SU-DHL-6 (cell line): Measurements from ENCODE around the gene FOS.

Experiments
- EZH2phosphoT487 ChIP-seq: fragments of 200-600 bp; sonication (generic), shearing (Covaris generic); conservative IDR thresholded peaks from 2 replicates; pipeline ENCODE4 v1.6.1; 2018; ENCODE audit warnings: mild to moderate bottlenecking, antibody characterized with exemption, low read length, moderate library complexity, mixed read lengths
- TF ChIP-seq, protein P1 (sequence below): fragments of 200-600 bp; sonication (generic); IDR thresholded peaks from one replicate; pipeline ENCODE4 v1.5.1; 2017; ENCODE audit warnings: antibody characterized with exemption, mild to moderate bottlenecking, low read length, moderate library complexity; ENCODE audit not compliant: insufficient read depth, poor library complexity, severe bottlenecking

DNA sequence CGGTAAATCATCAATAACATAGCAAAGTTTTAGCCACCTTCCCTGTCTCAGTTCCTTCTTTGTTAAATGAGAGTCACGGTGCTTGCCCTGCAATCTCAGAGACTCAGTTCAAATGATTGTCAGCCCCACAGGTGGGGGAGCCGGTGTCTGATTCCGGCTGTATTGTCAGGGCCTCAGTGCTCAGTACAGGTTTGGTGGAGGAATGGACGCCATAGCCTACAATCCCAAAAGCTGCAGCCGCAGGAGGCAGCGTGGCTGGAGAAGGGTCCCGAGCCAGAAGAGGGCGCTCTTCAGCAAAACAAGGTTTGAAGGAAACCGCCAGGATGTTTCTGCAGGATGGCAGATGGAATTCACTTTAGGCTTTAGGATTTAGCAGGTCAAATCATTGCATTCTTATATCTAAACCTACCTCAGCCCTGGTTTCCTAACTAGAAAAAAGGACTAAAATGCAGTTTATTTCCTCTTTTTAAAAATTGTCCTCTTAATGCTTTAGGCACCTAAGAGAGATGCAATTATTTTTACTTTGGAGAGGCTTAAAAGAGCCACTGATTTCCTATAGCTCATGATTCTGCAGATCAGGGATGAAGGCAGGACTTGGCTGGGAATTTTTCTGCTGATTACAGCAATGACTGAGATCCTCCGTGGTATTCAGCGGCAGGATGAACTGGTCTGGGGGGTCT lies 29.2 kb downstream of the FOS start:
- TF ChIP-seq, protein P1, sequence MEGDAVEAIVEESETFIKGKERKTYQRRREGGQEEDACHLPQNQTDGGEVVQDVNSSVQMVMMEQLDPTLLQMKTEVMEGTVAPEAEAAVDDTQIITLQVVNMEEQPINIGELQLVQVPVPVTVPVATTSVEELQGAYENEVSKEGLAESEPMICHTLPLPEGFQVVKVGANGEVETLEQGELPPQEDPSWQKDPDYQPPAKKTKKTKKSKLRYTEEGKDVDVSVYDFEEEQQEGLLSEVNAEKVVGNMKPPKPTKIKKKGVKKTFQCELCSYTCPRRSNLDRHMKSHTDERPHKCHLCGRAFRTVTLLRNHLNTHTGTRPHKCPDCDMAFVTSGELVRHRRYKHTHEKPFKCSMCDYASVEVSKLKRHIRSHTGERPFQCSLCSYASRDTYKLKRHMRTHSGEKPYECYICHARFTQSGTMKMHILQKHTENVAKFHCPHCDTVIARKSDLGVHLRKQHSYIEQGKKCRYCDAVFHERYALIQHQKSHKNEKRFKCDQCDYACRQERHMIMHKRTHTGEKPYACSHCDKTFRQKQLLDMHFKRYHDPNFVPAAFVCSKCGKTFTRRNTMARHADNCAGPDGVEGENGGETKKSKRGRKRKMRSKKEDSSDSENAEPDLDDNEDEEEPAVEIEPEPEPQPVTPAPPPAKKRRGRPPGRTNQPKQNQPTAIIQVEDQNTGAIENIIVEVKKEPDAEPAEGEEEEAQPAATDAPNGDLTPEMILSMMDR: peak; percentile 96
- no peak for TF ChIP-seq EZH2phosphoT487
